ENCODE results near the gene CD28.

CD28 gene

GRCh38 chr2:203722411-203722810 is 16.0 kb downstream of the CD28 start:
- DNase-seq (ENCODE audit: extremely low read depth, low read depth): no peak
- TF ChIP-seq, protein P1, sequence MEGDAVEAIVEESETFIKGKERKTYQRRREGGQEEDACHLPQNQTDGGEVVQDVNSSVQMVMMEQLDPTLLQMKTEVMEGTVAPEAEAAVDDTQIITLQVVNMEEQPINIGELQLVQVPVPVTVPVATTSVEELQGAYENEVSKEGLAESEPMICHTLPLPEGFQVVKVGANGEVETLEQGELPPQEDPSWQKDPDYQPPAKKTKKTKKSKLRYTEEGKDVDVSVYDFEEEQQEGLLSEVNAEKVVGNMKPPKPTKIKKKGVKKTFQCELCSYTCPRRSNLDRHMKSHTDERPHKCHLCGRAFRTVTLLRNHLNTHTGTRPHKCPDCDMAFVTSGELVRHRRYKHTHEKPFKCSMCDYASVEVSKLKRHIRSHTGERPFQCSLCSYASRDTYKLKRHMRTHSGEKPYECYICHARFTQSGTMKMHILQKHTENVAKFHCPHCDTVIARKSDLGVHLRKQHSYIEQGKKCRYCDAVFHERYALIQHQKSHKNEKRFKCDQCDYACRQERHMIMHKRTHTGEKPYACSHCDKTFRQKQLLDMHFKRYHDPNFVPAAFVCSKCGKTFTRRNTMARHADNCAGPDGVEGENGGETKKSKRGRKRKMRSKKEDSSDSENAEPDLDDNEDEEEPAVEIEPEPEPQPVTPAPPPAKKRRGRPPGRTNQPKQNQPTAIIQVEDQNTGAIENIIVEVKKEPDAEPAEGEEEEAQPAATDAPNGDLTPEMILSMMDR (IDR thresholded peaks at IDR 0.05; ENCODE audit: low read depth, low read length): no peak

- DNase-seq (ENCODE audit: extremely low read depth, low read depth): no peak
- TF ChIP-seq, protein P1 (IDR thresholded peaks at IDR 0.05; ENCODE audit: low read depth, low read length): no peak
These were observed 21.9 kb downstream of the CD28 start for GRCh38 chr2:203728321-203728720.

DNA sequence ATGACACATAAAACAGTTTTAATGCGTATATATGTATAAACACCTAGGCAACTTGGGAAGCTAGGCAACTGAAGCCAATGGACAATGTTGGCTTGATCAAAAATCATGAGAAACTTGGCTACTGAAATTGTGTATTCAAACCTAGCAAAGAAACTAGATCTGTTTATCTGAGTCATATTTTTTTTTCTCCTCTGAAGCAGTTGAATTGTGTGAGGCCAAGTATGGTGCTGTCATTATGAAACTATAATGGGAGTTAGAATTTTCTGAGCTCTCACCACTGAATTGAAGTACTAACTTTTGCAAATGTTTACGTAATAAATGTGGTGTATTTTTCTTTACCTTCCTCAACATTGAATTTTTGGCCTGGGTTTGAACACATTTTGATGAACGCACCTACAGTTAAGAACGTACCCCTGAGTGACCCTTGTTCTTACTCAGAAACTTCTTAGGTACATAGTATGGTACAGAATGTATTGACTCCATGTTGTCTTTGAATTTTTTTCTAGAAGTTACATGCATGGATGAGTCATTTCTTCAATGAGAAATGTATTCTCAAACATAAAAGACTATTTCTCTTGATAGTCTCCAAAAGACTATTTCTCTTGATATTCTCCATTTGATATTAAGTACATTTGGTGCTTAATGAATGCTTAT is 23.8 kb downstream of the CD28 start:
- TF ChIP-seq, protein P1 (IDR thresholded peaks at IDR 0.05; ENCODE audit: low read depth, low read length): no peak
- DNase-seq (ENCODE audit: extremely low read depth, low read depth): no peak

DNA sequence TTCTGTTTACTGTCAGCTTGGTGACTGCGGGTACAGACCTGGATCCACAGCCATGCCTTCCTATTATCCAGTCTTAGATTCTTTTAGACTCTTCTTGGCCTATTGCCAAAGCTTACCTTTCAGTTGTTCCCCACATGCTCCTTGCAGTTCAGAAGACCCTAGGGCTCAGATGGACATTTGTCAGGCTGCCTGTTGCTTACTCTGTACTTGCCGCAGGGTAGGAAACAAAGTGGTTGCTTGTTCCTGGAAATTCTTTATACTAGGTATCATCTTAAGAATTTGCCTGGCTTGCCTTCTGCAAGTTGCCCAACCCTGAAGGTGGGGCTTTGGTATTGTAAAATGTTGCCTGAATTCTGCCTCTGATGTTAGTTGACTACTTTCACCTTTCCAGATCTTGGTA is 24.4 kb downstream of the CD28 start:
- TF ChIP-seq, protein P1 (IDR thresholded peaks at IDR 0.05; ENCODE audit: low read depth, low read length): no peak

GRCh38 chr2:203732092-203732952 is 25.9 kb downstream of the CD28 start:
- TF ChIP-seq, protein P1 (IDR thresholded peaks at IDR 0.05; ENCODE audit: low read depth, low read length): no peak
- no peak for DNase-seq (ENCODE audit: extremely low read depth, low read depth)

More for the DNA sequence above, 24.4 kb downstream of the CD28 start:
- no peak for DNase-seq (ENCODE audit: extremely low read depth, low read depth)

GRCh38 chr2:203732953-203733510 is 26.6 kb downstream of the CD28 start:
- TF ChIP-seq, protein P1 (IDR thresholded peaks at IDR 0.05; ENCODE audit: low read depth, low read length): no peak
- DNase-seq (ENCODE audit: extremely low read depth, low read depth): no peak

GRCh38 chr2:203733684-203734083 is 27.2 kb downstream of the CD28 start:
- DNase-seq (ENCODE audit: extremely low read depth, low read depth): no peak
- TF ChIP-seq, protein P1 (IDR thresholded peaks at IDR 0.05; ENCODE audit: low read depth, low read length): no peak
